ENCODE measurements around the gene LAMTOR5.
A peak's percentile ranks its signal among the peaks of the same experiment; 100 is the strongest.
"Not testable (repeated sequence)": the region's sequence is repeated elsewhere in the genome, so short reads cannot be mapped to it uniquely, and the experiment has no call there.

Gene LAMTOR5

DNA sequence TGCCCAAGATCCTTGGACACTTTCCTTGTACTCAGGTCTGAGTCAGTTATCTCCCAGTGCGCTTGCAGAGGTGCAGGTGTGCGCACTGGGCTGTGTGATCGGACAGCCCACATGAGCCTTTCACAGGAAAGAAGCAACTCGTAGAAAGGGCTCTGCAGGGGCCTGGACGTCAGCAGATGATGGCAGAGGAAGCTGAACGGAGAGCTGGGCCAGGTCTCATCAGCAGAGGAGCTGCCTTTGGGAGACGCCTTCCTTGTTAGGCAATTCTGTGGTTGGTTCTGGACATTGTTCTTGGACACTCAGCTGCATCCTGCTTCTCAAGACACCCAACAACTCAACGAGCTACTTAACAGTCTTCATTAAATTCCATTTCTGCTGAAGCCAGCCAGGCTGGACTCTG lies 36.0 kb upstream of the LAMTOR5 start:
- TF ChIP-seq FOXA1 (IDR thresholded peaks at IDR 0.05): no peak
- TF ChIP-seq ZNF384 (IDR thresholded peaks at IDR 0.05): no peak
- no peak for TF ChIP-seq LEF1 (IDR thresholded peaks at IDR 0.05; ENCODE audit: borderline replicate concordance)
- TF ChIP-seq ARNT (IDR thresholded peaks at IDR 0.05): no peak
- no peak for TF ChIP-seq TARDBP (IDR thresholded peaks at IDR 0.05)
- TF ChIP-seq CTBP1 (IDR thresholded peaks at IDR 0.05; ENCODE audit: borderline replicate concordance): no peak
- no peak for TF ChIP-seq L3MBTL2 (conservative IDR thresholded peaks at IDR 0.05)
- no peak for TF ChIP-seq HDGF (IDR thresholded peaks at IDR 0.05; ENCODE audit: borderline replicate concordance)
- TF ChIP-seq, protein P1, sequence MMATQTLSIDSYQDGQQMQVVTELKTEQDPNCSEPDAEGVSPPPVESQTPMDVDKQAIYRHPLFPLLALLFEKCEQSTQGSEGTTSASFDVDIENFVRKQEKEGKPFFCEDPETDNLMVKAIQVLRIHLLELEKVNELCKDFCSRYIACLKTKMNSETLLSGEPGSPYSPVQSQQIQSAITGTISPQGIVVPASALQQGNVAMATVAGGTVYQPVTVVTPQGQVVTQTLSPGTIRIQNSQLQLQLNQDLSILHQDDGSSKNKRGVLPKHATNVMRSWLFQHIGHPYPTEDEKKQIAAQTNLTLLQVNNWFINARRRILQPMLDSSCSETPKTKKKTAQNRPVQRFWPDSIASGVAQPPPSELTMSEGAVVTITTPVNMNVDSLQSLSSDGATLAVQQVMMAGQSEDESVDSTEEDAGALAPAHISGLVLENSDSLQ (IDR thresholded peaks at IDR 0.05): no peak
- no peak for TF ChIP-seq FOXK2 (IDR thresholded peaks at IDR 0.05)
- TF ChIP-seq SUZ12 (IDR thresholded peaks at IDR 0.05): no peak
- no peak for TF ChIP-seq ELF4 (IDR thresholded peaks at IDR 0.05)
- no peak for TF ChIP-seq FOXM1 (IDR thresholded peaks at IDR 0.05; ENCODE audit: borderline replicate concordance)
- no peak for DNase-seq (ENCODE audit: extremely low spot score)
- CTCF ChIA-PET: no interaction called here
- POLR2A ChIA-PET: no interaction called here

DNA sequence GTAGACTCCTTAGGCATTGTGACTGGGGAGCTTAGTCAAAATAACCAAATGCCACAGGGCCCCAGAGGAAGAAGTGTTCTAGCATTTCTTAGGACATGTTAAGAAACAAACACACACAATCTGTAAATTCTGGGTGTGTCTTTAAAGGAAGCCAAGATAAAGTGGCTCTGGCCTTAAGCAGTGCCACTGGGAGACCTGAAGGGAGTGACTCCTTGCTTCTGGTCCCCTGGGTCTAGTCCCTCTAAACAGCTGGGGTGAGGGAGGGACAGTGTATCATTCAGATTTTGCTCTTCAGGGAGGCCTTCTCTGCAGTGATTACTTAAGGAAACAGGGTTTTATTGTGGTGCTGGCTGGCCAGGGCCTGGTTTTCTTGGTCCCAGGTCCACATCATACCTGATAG lies 34.4 kb upstream of the LAMTOR5 start:
- no peak for TF ChIP-seq ZNF384 (IDR thresholded peaks at IDR 0.05)
- no peak for TF ChIP-seq LEF1 (IDR thresholded peaks at IDR 0.05; ENCODE audit: borderline replicate concordance)
- no peak for TF ChIP-seq HDGF (IDR thresholded peaks at IDR 0.05; ENCODE audit: borderline replicate concordance)
- no peak for TF ChIP-seq TARDBP (IDR thresholded peaks at IDR 0.05)
- TF ChIP-seq, protein P1 (IDR thresholded peaks at IDR 0.05): no peak
- TF ChIP-seq BHLHE40 (IDR thresholded peaks at IDR 0.05; ENCODE audit: borderline replicate concordance): no peak
- no peak for TF ChIP-seq L3MBTL2 (conservative IDR thresholded peaks at IDR 0.05)
- TF ChIP-seq SP1 (IDR thresholded peaks at IDR 0.05): no peak
- CTCF ChIA-PET: interaction anchor here (1.1 kb wide), 1 partner anchor 245 kb away, joined by 3 read pairs; no protein-coding TSS in a partner anchor
- POLR2A ChIA-PET: interaction anchor here (1.3 kb wide), 1 partner anchor 11 kb away, joined by 3 read pairs; no protein-coding TSS in a partner anchor
- no peak for DNase-seq (ENCODE audit: extremely low spot score)

DNA sequence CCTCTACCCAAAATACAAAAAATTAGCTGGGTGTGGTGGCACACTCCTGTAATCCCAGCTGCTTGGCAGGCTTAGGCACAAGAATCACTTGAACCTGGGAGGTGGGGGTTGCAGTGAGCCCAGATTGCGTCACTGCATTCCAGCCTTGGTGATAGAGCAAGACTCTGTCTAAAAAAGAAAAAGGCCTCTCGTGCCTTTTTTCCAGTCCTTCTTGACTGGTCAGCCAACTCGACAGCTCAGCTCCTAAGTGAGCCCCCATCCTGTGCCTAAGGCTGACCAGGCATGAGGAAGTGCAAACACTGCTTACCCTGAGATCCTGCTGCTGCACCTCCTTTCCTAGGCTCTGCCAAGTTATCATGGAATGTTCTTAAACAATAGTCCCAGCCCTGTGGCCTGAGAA lies 33.4 kb upstream of the LAMTOR5 start:
- POLR2A ChIA-PET: interaction anchor here (1.2 kb wide), 1 partner anchor 103 kb away, joined by 3 read pairs; no protein-coding TSS in a partner anchor
- no peak for DNase-seq (ENCODE audit: extremely low spot score)
- no peak for TF ChIP-seq ELF4 (IDR thresholded peaks at IDR 0.05)
- no peak for TF ChIP-seq L3MBTL2 (conservative IDR thresholded peaks at IDR 0.05)
- no peak for TF ChIP-seq TARDBP (IDR thresholded peaks at IDR 0.05)
- TF ChIP-seq BHLHE40 (IDR thresholded peaks at IDR 0.05; ENCODE audit: borderline replicate concordance): no peak
- no peak for TF ChIP-seq HDGF (IDR thresholded peaks at IDR 0.05; ENCODE audit: borderline replicate concordance)
- no peak for TF ChIP-seq FOXK2 (IDR thresholded peaks at IDR 0.05)
- TF ChIP-seq FOXA1 (IDR thresholded peaks at IDR 0.05): no peak
- no peak for TF ChIP-seq SP1 (IDR thresholded peaks at IDR 0.05)
- TF ChIP-seq FOXM1 (IDR thresholded peaks at IDR 0.05; ENCODE audit: borderline replicate concordance): no peak
- no peak for TF ChIP-seq LEF1 (IDR thresholded peaks at IDR 0.05; ENCODE audit: borderline replicate concordance)
- TF ChIP-seq SUZ12 (IDR thresholded peaks at IDR 0.05): no peak
- TF ChIP-seq ARNT (IDR thresholded peaks at IDR 0.05): no peak
- no peak for TF ChIP-seq NFRKB (IDR thresholded peaks at IDR 0.05)
- no peak for TF ChIP-seq CTBP1 (IDR thresholded peaks at IDR 0.05; ENCODE audit: borderline replicate concordance)
- no peak for TF ChIP-seq ZNF384 (IDR thresholded peaks at IDR 0.05)
- CTCF ChIA-PET: interaction anchor here (0.9 kb wide), 1 partner anchor 19 kb away, joined by 4 read pairs; no protein-coding TSS in a partner anchor

DNA sequence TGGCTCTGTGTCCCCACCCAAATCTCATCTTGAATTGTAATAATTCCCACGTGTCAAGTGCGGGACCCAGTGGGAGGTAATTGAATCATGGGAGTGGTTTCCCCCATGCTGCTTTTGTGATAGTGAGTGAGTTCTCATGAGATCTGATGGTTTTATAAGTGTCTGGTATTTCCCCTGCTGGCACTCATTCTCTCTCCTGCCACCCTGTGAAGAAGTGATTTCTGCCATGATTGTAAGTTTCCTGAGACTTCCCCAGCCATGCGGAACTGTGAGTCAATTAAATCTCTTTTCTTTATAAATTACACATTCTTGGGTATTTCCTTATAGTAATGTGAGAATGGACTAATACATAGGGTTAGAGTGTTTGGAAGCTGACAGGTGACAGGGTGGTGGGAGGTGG lies 32.4 kb upstream of the LAMTOR5 start:
- DNase-seq (ENCODE audit: extremely low spot score); CTCF ChIA-PET: not testable (repeated sequence)
- POLR2A ChIA-PET: interaction anchor here (1.2 kb wide), 1 partner anchor 102 kb away, joined by 3 read pairs; no protein-coding TSS in a partner anchor

DNA sequence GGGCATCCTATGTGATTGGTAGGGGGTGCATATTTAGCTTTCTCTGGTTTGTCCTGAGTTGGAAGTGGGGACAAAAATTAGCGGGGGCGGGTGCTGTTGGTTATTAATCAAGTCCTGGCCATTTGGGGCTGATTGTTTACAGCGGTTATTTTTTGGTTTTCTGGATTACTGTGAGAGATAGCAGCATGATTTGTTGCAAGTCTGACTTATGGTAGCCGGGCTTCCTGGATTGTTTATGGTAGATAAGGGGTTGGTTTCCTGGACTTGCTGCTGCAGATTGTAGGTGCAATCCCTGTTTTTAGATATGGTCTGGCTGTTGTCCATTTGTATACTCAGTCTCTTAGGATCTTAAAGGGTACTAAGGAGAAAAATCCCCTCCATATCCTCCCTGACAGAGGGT lies 31.4 kb upstream of the LAMTOR5 start:
- no peak for TF ChIP-seq ZNF384 (IDR thresholded peaks at IDR 0.05)
- TF ChIP-seq SUZ12 (IDR thresholded peaks at IDR 0.05): no peak
- DNase-seq (ENCODE audit: extremely low spot score): no peak
- ChIA-PET POLR2A (interaction anchor here (2.0 kb wide), 1 partner anchor 101 kb away, joined by 4 read pairs; no protein-coding TSS in a partner anchor), CTCF (interaction anchor here (1.2 kb wide), 1 partner anchor 21 kb away, joined by 5 read pairs; no protein-coding TSS in a partner anchor)

DNA sequence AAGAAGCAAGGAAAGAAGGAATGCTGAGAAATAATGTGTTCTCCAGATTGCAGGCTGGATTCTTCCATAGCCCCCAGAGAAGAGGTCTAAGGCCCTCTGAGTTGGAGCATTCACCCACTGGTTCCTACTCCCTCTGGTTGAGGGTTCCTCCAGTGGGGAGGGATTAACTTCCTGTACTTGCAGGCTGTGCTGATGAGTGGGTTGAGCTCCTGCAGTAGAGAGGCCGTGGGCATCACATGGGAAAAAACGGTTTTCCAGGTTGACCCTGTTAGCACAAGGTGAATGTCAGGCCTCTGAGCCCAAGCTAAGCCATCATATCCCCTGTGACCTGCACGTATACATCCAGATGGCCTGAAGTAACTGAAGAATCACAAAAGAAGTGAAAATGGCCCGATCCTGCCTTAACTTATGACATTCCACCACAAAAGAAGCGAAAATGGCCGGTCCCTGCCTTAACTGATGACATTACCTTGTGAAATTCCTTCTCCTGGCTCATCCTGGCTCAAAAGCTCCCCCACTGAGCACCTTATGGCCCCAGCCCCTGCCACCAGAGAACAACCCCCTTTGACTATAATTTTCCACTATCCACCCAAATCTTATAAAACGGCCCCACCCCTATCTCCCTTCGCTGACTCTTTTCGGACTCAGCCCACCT lies 30.3 kb upstream of the LAMTOR5 start:
- CTCF ChIA-PET: interaction anchor here (0.9 to 1.8 kb wide), 3 partner anchors 22 to 58 kb away, joined by 3 to 5 read pairs (median 4); no protein-coding TSS in a partner anchor
- POLR2A ChIA-PET: interaction anchor here (1.6 to 2.0 kb wide), 3 partner anchors 26 to 100 kb away, joined by 4 to 5 read pairs (median 4); no protein-coding TSS in a partner anchor

DNA sequence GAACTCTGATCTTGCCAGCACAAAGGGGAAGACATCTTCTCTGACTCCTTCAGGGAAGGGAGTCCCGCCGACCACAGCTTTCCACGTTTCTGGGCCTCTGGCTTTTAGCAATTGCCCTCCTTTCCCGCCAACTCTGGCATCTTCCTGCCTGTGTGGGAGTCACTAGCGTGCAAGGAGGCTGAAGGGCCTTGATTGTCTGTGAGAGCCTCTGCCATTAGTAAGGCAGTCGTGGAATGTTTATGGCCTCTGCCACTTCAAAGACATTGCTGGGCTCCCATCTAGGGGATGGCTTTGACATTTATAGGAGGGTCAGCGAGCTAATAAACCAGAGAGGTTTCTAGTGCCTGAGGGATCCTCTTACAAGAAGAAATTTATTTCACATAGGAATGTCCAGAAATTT lies 29.1 kb upstream of the LAMTOR5 start:
- 0 out of 2 replicates have a peak, but pooled peaks have one; percentile 67 for TF ChIP-seq CTBP1 (IDR thresholded peaks at IDR 0.05; ENCODE audit: borderline replicate concordance)
- TF ChIP-seq LEF1 (IDR thresholded peaks at IDR 0.05; ENCODE audit: borderline replicate concordance): peak; percentile 62; the same call in 1 of the 2 replicates
- no peak for TF ChIP-seq SP1 (IDR thresholded peaks at IDR 0.05)
- no peak for TF ChIP-seq FOXK2 (IDR thresholded peaks at IDR 0.05)
- TF ChIP-seq, protein P1 (IDR thresholded peaks at IDR 0.05): peak; percentile 76
- TF ChIP-seq BHLHE40 (IDR thresholded peaks at IDR 0.05; ENCODE audit: borderline replicate concordance): no peak
- TF ChIP-seq ELF4 (IDR thresholded peaks at IDR 0.05): no peak
- TF ChIP-seq L3MBTL2 (conservative IDR thresholded peaks at IDR 0.05): peak; percentile 88
- peak; percentile 96 for TF ChIP-seq ARNT (IDR thresholded peaks at IDR 0.05)
- TF ChIP-seq NFRKB (IDR thresholded peaks at IDR 0.05): no peak
- no peak for TF ChIP-seq FOXA1 (IDR thresholded peaks at IDR 0.05)
- TF ChIP-seq SUZ12 (IDR thresholded peaks at IDR 0.05): no peak
- no peak for TF ChIP-seq FOXM1 (IDR thresholded peaks at IDR 0.05; ENCODE audit: borderline replicate concordance)
- no peak for TF ChIP-seq HDGF (IDR thresholded peaks at IDR 0.05; ENCODE audit: borderline replicate concordance)
- peak; percentile 67 for DNase-seq (ENCODE audit: extremely low spot score)
- ChIA-PET CTCF (interaction anchor here (1.4 to 1.8 kb wide), 2 partner anchors 24 kb away, joined by 4 to 5 read pairs; no protein-coding TSS in a partner anchor), POLR2A (interaction anchor here (1.6 to 1.7 kb wide), 2 partner anchors 25 to 28 kb away, joined by 4 to 5 read pairs; no protein-coding TSS in a partner anchor)

More for the DNA sequence above, 30.3 kb upstream of the LAMTOR5 start:
- not testable (repeated sequence) for DNase-seq (ENCODE audit: extremely low spot score)

All from HEK293T (cell line).